Measurements from ENCODE around the gene DONSON. TPM values are rescaled to one million over a fixed set of nuclear protein-coding genes. Genes with fewer than 3 reads are reported as not detected.

DONSON gene
- total RNA-seq, 2 experiments from 2014 or later, result 43.3 to 44.1 TPM

DNA sequence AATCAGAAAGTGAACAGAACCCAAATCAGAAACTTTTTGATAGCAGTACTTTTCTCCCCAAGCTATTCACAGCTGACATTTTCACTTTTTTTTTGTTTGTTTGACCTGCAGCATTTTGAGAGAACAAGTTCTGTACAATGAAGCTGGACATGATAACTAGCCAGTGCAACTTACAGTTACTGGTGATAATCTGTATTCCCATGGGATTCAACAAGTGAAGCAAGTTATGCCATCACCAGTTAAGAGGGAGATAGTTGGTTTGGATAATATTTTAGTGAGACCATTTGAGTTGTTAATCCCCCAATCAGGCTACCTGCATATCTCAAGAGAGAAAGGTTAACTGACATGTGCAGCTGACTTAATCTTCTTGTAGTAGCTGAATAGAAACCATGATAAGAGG, 27.5 kb downstream of the DONSON start:
- CTCF ChIA-PET, result interaction anchor here (1.3 kb wide), 1 partner anchor 44 kb away, joined by 4 read pairs; no protein-coding TSS in a partner anchor
- POLR2A ChIA-PET, result no interaction called here
- Mint-ChIP-seq H3K27ac (no peak overlapping the region), H3K4me1 (ENCODE audit: low read depth) (peaks cover 18% of the 10 kb centered on the region), H3K9me3 (ENCODE audit: insufficient read depth) (no peaks in the 10 kb centered on the region), H3K27me3 (ENCODE audit: low read depth) (no peaks in the 10 kb centered on the region), H3K36me3 (ENCODE audit: low read depth) (peaks cover 72% of the 10 kb centered on the region), H3K4me3 (no peak overlapping the region)
- DNase-seq, result no peak
- no peak for ATAC-seq

DNA sequence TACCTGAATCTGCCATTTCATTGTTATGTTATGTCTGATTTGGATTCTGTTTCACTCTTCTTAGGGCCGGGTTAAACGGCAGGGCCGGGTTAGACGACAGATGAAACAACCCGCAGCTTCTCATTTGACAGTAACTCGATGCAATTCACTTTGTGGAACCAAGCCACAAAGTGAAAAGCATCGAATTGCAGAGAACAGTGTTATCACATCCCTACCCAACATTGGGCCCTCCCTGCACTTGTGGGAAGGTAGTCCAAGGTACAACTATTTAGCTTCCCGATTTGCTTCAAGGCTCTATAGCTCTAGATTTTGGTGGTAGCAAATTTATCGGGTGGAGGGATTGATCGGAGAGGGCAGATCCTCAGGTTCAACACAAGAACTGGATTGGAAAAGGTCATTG, 28.7 kb downstream of the DONSON start:
- DNase-seq, result no peak
- no peak for ATAC-seq
- ChIA-PET POLR2A (no interaction called here), CTCF (interaction anchor here (3.6 kb wide), 1 partner anchor 46 kb away, joined by 17 read pairs; no protein-coding TSS in a partner anchor)
- no peak overlapping the region for H3K4me3 Mint-ChIP-seq
- no peaks in the 10 kb centered on the region for H3K27me3 Mint-ChIP-seq (ENCODE audit: low read depth)
- H3K36me3 Mint-ChIP-seq (ENCODE audit: low read depth), result peaks cover 82% of the 10 kb centered on the region
- no peaks in the 10 kb centered on the region for H3K9me3 Mint-ChIP-seq (ENCODE audit: insufficient read depth)
- H3K27ac Mint-ChIP-seq, result no peak overlapping the region
- H3K4me1 Mint-ChIP-seq (ENCODE audit: low read depth), result peaks cover 26% of the 10 kb centered on the region

GRCh38 chr21:33558777-33559421, 29.6 kb downstream of the DONSON start:
- ChIA-PET CTCF (interaction anchor here (0.9 to 3.6 kb wide), 2 partner anchors 15 to 47 kb away, joined by 4 to 17 read pairs; no protein-coding TSS in a partner anchor), POLR2A (no interaction called here)
- DNase-seq (no peak), ATAC-seq (no peak)
- Mint-ChIP-seq H3K9me3 (ENCODE audit: insufficient read depth) (no peaks in the 10 kb centered on the region), H3K4me1 (ENCODE audit: low read depth) (peaks cover 35% of the 10 kb centered on the region), H3K4me3 (no peak overlapping the region), H3K27ac (no peak overlapping the region), H3K36me3 (ENCODE audit: low read depth) (peaks cover 86% of the 10 kb centered on the region), H3K27me3 (ENCODE audit: low read depth) (no peaks in the 10 kb centered on the region)

DNA sequence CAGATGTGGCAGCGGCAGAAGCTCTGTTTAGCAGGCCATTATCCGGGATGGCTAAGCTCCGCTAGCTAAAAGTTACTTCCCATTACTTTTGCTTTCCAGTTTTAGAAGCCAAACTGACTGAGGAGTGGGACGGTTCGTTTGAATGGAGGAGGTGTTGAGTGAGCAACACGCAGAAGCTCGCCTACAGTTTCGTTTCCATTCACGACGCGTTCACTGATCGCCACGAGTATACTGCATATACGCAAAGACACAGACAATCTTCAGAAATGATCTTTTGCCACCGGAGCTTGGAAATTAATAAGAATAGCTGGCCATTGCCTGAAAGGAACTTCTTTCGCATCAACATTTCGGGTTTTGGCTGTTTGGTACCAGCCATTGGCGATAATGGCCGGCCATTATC, 31.0 kb downstream of the DONSON start:
- peaks cover 88% of the 10 kb centered on the region for H3K36me3 Mint-ChIP-seq (ENCODE audit: low read depth)
- no peak for ATAC-seq
- no peaks in the 10 kb centered on the region for H3K9me3 Mint-ChIP-seq (ENCODE audit: insufficient read depth)
- ChIA-PET CTCF (interaction anchor here (0.6 to 3.8 kb wide), 5 partner anchors 9 to 917 kb away, joined by 3 to 22 read pairs (median 8); partner anchors contain the start of gene DONSON), POLR2A (interaction anchor here (1.7 kb wide), 1 partner anchor 14 kb away, joined by 5 read pairs; the partner anchor contains the start of gene SON)
- H3K27ac Mint-ChIP-seq, result no peak overlapping the region
- no peak overlapping the region for H3K4me3 Mint-ChIP-seq
- peaks cover 41% of the 10 kb centered on the region for H3K4me1 Mint-ChIP-seq (ENCODE audit: low read depth)
- DNase-seq, result no peak
- no peaks in the 10 kb centered on the region for H3K27me3 Mint-ChIP-seq (ENCODE audit: low read depth)

GRCh38 chr21:33554982-33555344, 33.5 kb downstream of the DONSON start:
- CTCF ChIA-PET, result interaction anchor here (1.7 to 3.8 kb wide), 2 partner anchors 11 to 51 kb away, joined by 6 to 22 read pairs; no protein-coding TSS in a partner anchor
- POLR2A ChIA-PET, result interaction anchor here (0.6 to 0.9 kb wide), 3 partner anchors 12 to 46 kb away, joined by 3 read pairs; partner anchors contain the start of gene SON
- H3K36me3 Mint-ChIP-seq (ENCODE audit: low read depth), result peaks cover 85% of the 10 kb centered on the region
- H3K27me3 Mint-ChIP-seq (ENCODE audit: low read depth), result no peaks in the 10 kb centered on the region
- H3K4me3 Mint-ChIP-seq, result no peak overlapping the region
- H3K27ac Mint-ChIP-seq, result no peak overlapping the region
- DNase-seq (no peak), ATAC-seq (no peak)
- no peaks in the 10 kb centered on the region for H3K9me3 Mint-ChIP-seq (ENCODE audit: insufficient read depth)
- peaks cover 41% of the 10 kb centered on the region for H3K4me1 Mint-ChIP-seq (ENCODE audit: low read depth)

DNA sequence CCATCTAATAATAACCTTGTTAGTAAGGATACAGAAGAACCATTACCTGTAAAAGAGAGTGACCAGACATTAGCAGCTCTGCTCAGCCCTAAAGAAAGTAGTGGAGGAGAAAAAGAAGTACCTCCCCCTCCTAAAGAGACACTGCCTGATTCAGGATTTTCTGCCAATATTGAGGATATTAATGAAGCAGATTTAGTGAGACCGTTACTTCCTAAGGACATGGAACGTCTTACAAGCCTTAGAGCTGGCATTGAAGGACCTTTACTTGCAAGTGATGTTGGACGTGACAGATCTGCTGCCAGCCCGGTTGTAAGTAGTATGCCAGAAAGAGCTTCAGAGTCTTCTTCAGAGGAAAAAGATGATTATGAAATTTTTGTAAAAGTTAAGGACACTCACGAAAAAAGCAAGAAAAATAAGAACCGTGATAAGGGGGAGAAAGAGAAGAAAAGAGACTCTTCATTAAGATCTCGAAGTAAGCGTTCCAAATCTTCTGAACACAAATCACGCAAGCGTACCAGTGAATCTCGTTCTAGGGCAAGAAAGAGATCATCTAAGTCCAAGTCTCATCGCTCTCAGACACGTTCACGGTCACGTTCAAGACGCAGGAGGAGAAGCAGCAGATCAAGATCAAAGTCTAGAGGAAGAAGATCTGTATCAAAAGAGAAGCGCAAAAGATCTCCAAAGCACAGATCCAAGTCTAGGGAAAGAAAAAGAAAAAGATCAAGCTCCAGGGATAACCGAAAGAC, 34.1 kb downstream of the DONSON start:
- Mint-ChIP-seq H3K4me3 (no peak overlapping the region), H3K27me3 (ENCODE audit: low read depth) (no peaks in the 10 kb centered on the region), H3K4me1 (ENCODE audit: low read depth) (peaks cover 40% of the 10 kb centered on the region), H3K27ac (no peak overlapping the region), H3K9me3 (ENCODE audit: insufficient read depth) (no peaks in the 10 kb centered on the region), H3K36me3 (ENCODE audit: low read depth) (peaks cover 85% of the 10 kb centered on the region)
- CTCF ChIA-PET, result interaction anchor here (0.7 to 3.8 kb wide), 4 partner anchors 12 to 51 kb away, joined by 3 to 22 read pairs (median 4); no protein-coding TSS in a partner anchor
- DNase-seq (no peak), ATAC-seq (no peak)
- POLR2A ChIA-PET, result interaction anchor here (0.6 to 0.9 kb wide), 2 partner anchors 11 to 33 kb away, joined by 3 read pairs; partner anchors contain the start of gene SON

DNA sequence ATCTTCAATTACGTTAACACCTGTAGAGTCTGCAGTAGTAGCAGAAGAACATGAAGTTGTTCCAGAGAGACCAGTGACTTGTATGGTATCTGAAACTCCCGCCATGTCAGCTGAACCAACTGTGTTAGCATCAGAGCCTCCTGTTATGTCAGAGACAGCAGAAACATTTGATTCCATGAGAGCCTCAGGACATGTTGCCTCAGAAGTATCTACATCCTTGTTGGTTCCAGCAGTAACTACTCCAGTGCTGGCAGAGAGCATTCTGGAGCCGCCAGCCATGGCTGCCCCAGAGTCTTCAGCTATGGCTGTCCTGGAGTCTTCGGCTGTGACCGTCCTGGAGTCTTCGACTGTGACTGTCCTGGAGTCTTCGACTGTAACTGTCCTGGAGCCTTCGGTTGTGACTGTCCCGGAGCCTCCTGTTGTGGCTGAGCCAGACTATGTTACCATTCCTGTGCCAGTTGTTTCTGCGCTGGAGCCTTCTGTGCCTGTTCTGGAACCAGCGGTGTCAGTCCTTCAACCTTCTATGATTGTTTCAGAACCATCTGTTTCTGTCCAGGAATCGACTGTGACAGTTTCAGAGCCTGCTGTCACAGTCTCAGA, 35.4 kb downstream of the DONSON start:
- H3K4me3 Mint-ChIP-seq, result no peak overlapping the region
- H3K36me3 Mint-ChIP-seq (ENCODE audit: low read depth), result peaks cover 88% of the 10 kb centered on the region
- H3K27ac Mint-ChIP-seq, result no peak overlapping the region
- ChIA-PET POLR2A (interaction anchor here (1.6 kb wide), 1 partner anchor 42 kb away, joined by 4 read pairs; no protein-coding TSS in a partner anchor), CTCF (no interaction called here)
- no peaks in the 10 kb centered on the region for H3K27me3 Mint-ChIP-seq (ENCODE audit: low read depth)
- H3K9me3 Mint-ChIP-seq (ENCODE audit: insufficient read depth), result no peaks in the 10 kb centered on the region
- ATAC-seq (peak; percentile 5), DNase-seq (no peak)
- H3K4me1 Mint-ChIP-seq (ENCODE audit: low read depth), result peaks cover 39% of the 10 kb centered on the region

GRCh38 chr21:33552093-33552998, 36.1 kb downstream of the DONSON start:
- H3K4me3 Mint-ChIP-seq, result no peak overlapping the region
- H3K9me3 Mint-ChIP-seq (ENCODE audit: insufficient read depth), result no peaks in the 10 kb centered on the region
- H3K36me3 Mint-ChIP-seq (ENCODE audit: low read depth), result peaks cover 85% of the 10 kb centered on the region
- no peaks in the 10 kb centered on the region for H3K27me3 Mint-ChIP-seq (ENCODE audit: low read depth)
- POLR2A ChIA-PET, result interaction anchor here (1.2 to 1.6 kb wide), 3 partner anchors 10 to 73 kb away, joined by 3 to 18 read pairs (median 4); partner anchors contain the start of genes GART, SON and TMEM50B
- DNase-seq (no peak), ATAC-seq (no peak)
- CTCF ChIA-PET, result interaction anchor here (1.1 to 1.3 kb wide), 2 partner anchors 53 to 55 kb away, joined by 3 to 6 read pairs; no protein-coding TSS in a partner anchor
- H3K4me1 Mint-ChIP-seq (ENCODE audit: low read depth), result peaks cover 40% of the 10 kb centered on the region
- H3K27ac Mint-ChIP-seq, result no peak overlapping the region

DNA sequence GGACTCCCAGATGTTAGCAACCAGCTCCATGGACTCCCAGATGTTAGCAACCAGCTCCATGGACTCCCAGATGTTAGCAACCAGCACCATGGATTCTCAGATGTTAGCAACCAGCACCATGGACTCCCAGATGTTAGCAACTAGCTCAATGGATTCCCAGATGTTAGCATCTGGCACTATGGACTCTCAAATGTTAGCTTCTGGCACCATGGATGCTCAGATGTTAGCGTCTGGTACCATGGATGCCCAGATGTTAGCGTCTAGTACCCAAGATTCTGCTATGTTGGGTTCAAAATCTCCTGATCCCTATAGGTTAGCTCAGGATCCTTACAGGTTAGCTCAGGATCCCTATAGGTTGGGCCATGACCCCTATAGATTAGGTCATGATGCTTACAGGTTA, 36.8 kb downstream of the DONSON start:
- DNase-seq, result no peak
- ATAC-seq, result no peak
- ChIA-PET CTCF (interaction anchor here (1.1 to 1.3 kb wide), 2 partner anchors 54 to 55 kb away, joined by 3 to 6 read pairs; no protein-coding TSS in a partner anchor), POLR2A (interaction anchor here (0.6 to 1.6 kb wide), 6 partner anchors 9 to 80 kb away, joined by 3 to 18 read pairs (median 4); partner anchors contain the start of genes GART, SON and TMEM50B)
- Mint-ChIP-seq H3K36me3 (ENCODE audit: low read depth) (peaks cover 84% of the 10 kb centered on the region), H3K27ac (no peak overlapping the region), H3K27me3 (ENCODE audit: low read depth) (no peaks in the 10 kb centered on the region), H3K9me3 (ENCODE audit: insufficient read depth) (no peaks in the 10 kb centered on the region), H3K4me3 (no peak overlapping the region), H3K4me1 (ENCODE audit: low read depth) (peaks cover 41% of the 10 kb centered on the region)

- POLR2A ChIA-PET, result interaction anchor here (0.6 to 1.6 kb wide), 6 partner anchors 8 to 79 kb away, joined by 3 to 18 read pairs (median 4); partner anchors contain the start of genes GART, SON and TMEM50B
- no peak overlapping the region for H3K27ac Mint-ChIP-seq
Measured at GRCh38 chr21:33550772-33551660, 37.5 kb downstream of the DONSON start.

More at GRCh38 chr21:33550772-33551660, 37.5 kb downstream of the DONSON start:
- no peak for DNase-seq
- no peaks in the 10 kb centered on the region for H3K9me3 Mint-ChIP-seq (ENCODE audit: insufficient read depth)
- H3K27me3 Mint-ChIP-seq (ENCODE audit: low read depth), result no peaks in the 10 kb centered on the region
- H3K4me1 Mint-ChIP-seq (ENCODE audit: low read depth), result peaks cover 37% of the 10 kb centered on the region
- peak; percentile 7 for ATAC-seq
- peaks cover 81% of the 10 kb centered on the region for H3K36me3 Mint-ChIP-seq (ENCODE audit: low read depth)
- H3K4me3 Mint-ChIP-seq, result no peak overlapping the region
- CTCF ChIA-PET, result interaction anchor here (1.1 to 1.3 kb wide), 2 partner anchors 55 to 56 kb away, joined by 3 to 6 read pairs; no protein-coding TSS in a partner anchor

All from activated CD8-positive, alpha-beta T cell treated with anti-CD3 and anti-CD28 coated beads, Interleukin-2, amount 10 ng/mL, durations not matched to agents 7 days and 5 days (primary cell).